Measurements from ENCODE around the gene SDR9C7.

- TF ChIP-seq CTCF (IDR thresholded peaks at IDR 0.05): no peak
- TF ChIP-seq POLR2A (IDR thresholded peaks at IDR 0.05): no peak
These were observed 46.8 kb upstream of the SDR9C7 start for GRCh38 chr12:56980941-56981530.

Measured in body of pancreas (tissue), 4 donors.